Measurements from ENCODE around the gene CGAS.
"Not testable (repeated sequence)": the region's sequence is repeated elsewhere in the genome, so short reads cannot be mapped to it uniquely, and the experiment has no call there.

Gene CGAS

GRCh38 chr6:73394577-73395354, 57.3 kb downstream of the CGAS start, which contains the start of gene DDX43:
DDX43 (plus strand) TSS chr6:73394828; CDS start chr6:73394906, 78 bp downstream.
- no peak for DNase-seq

- DNase-seq = no peak
These were observed 58.8 kb downstream of the CGAS start for GRCh38 chr6:73393278-73393677.

GRCh38 chr6:73392188-73392587, 59.9 kb downstream of the CGAS start:
- not testable (repeated sequence) for DNase-seq

GRCh38 chr6:73391675-73392074, 60.4 kb downstream of the CGAS start:
- DNase-seq = no peak

- no peak for DNase-seq
These were observed 62.2 kb downstream of the CGAS start for GRCh38 chr6:73389854-73390253.

GRCh38 chr6:73388800-73389512, 63.1 kb downstream of the CGAS start:
- DNase-seq = peak; percentile 54

- no peak for DNase-seq
These were observed 63.7 kb downstream of the CGAS start for GRCh38 chr6:73388433-73388799.

GRCh38 chr6:73382462-73383113, 69.5 kb downstream of the CGAS start:
- DNase-seq = no peak

- not testable (repeated sequence) for DNase-seq
These were observed 70.6 kb downstream of the CGAS start for GRCh38 chr6:73381531-73381930.

- no peak for DNase-seq
These were observed 74.9 kb downstream of the CGAS start for GRCh38 chr6:73377225-73377624.

GRCh38 chr6:73375216-73375615, 76.9 kb downstream of the CGAS start:
- no peak for DNase-seq

Measured in 8988T (cell line).